HG03439 (cell line): ENCODE data around the gene STIM1.

Experiments used
- ATAC-seq: cut with Tn5 transposase; IDR thresholded peaks from one replicate; pipeline ENCODE4 v1.9.1; 2021; ENCODE audit warnings: mild to moderate bottlenecking, moderate library complexity; ENCODE audit not compliant: unreplicated experiment

STIM1 gene

DNA sequence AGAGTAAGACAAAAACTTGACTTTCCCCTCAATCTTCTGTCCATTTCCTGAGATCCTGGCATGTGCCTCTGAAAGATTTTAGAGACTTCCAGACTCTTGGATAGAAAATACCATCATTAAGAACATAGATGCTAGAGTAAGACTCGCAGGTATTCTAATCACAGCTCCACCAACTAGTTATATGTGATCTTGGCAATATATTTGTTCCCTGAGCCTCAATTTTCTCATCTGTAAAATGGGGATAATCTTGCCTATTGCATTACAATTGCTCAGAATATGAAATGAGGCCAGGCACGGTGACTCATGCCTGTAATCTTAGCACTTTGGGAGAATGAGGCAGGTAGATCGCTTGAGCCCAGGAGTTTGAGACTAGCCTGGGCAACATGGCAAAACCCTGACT lies 25.4 kb upstream of the STIM1 start:
- ATAC-seq, result no peak

DNA sequence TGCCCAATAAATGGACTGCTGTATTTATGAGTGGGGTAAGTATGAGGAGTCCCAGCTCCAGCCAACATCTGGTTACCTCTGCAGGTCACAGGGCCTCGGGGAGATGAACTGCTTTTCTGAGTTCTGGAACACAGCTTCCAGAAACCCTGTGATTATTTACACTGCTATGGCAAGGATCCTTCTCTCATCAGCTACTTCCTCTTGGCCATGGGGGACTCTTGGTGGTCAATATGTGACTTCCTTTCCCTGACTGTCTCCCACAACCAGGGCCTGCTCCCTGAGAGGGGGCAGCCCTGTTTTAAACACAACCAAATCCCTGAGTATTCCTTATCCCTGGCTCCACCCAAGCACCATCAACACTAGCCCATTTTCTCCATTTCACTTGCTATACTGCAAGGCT lies 24.7 kb upstream of the STIM1 start:
- ATAC-seq, result no peak

DNA sequence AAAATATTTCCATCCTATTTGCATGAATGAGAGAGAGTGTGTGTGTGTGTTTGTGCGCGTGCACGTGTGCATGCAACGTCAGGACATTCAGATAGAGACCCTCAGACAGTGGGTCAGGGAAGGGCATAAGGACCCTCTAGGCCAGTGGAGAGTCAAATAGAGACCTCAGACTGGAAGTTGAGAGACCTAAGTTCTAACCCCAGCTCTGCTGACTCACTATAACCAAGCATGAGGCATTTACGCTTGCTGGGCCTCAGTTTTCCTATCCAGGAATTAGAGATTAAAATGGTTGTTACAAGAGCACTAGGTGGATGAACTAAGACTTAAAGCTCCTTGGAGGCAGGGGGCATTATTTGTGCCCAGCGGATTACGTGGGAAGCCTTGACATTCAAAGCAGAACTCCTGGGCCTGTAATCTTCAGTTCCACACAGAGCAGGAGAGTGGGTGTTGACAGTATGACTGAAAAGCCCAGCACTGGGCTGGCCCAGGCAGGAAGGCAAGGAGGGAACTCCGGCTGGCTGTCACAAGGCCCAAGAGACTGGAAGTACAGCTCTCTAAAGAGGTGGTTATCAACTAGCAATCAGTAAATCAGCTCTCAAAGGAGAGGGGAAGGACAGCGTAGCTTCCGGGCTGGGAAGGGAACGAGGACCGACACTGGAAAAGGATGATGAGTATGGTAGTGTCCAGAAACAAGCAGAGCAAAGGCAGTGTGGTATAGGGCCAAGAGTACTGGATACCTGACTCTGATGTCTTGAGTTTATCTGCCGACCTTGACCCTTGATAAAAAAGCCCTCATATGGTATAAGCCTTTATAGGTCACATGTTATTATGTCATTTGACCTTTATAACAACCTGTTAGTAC lies 23.9 kb upstream of the STIM1 start:
- no peak for ATAC-seq

DNA sequence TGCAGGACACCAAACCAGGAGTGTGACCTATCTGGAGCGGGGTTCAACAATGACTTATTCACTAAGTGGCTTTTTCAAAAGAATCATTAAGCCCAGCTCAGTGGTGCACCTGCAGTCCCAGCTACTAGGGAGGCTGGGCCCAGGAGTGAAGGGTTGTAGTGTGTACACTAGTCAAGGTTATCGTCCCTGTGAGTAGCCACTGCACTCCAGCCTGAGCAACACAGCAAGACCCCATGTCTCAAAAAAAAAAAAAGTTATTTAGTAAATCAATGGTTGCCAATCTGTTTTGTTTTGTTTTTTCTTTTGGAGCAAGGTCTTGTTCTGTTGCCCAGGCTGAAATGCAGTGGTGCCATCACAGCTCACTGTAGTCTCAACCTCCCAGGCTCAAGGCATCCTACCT lies 22.6 kb upstream of the STIM1 start:
- ATAC-seq, result no peak

DNA sequence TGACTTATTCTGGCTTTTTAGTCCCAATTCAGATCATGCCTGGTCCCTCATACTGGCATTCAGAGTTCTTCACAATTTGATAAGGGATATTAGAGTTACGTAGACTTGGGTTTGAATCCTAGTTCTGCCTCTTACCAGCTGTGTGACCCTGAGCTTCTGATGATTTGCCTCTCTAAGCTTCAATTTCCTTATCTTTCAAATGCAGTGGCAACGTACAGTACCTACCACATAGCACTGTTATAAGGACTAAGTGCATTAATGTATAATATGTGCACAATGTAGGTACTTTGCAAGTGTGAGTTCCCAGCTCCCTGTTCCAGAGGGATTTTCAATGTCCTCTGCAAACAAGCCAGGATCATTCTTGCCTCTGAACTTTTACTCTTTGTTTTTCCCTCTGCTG lies 22.0 kb upstream of the STIM1 start:
- no peak for ATAC-seq

DNA sequence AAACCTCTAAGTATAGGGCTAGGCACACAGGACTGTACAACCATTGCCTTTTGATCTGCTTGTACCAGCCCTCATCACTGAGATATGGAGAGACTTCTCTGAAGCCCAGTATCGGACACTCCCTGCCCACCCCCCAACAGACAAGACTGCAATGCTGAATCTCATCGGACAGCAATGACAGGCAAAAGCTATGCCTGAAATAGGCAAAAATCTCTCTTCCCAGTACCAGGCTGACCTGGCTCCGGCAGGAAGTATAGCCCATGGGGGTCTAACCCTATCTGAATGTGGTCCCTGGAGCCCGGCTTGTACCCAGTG lies 21.2 kb upstream of the STIM1 start:
- no peak for ATAC-seq

DNA sequence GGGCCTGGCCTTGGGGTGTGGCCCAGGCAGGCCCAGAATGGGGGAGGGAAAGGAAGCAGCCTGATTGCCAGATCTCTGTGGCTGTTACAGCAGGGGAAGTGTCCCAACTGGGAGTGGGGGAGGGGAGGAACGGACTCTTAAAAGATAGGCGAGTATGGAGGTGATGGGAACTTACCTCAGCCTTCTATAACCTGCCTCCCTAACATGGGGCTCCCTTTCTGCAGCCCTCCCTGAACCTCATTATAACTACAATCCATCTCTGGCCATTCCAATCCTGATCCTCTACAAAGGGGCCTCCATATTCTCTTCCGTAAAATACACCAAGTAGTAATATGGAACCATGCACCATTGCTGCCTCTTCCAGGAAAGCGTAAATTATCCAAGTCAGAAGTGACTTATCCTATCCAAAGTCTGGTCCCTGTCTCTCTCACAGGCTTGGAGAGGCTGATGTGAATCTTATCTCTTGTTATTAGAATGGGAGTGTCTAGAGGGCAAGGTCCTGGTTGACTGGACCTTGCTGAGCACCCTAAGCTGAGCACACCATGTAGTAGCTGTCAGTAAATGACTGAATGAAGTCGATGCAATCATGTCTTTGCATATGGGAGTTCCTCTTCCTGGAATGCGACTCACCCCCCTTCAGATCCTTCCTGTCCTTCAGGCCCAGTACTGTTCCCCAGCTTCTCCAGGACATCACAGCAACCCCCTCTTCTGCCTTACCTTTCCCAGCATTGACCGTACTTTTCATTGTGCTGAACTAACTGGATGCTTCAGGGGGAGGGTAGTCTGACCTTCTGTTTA lies 20.6 kb upstream of the STIM1 start:
- ATAC-seq, result no peak

DNA sequence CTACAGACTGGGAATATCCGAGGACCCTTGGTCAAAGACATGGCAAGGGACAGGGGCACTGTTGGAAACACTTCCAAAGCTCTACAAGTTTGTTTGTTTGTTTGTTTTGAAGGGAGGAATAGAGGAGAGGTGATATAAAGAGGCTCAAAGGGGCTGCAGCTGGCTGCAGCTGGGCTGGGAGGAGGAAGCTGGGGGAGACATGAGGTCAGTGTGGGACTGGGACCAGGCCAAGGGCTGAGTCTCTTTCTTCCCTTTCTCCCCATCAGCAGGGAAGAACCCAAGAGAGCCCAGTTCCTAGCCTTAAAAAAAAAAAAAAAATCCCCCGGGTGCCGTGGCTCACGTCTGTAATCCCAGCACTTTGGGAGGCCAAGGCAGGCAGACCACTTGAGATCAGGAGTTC lies 19.7 kb upstream of the STIM1 start:
- no peak for ATAC-seq

DNA sequence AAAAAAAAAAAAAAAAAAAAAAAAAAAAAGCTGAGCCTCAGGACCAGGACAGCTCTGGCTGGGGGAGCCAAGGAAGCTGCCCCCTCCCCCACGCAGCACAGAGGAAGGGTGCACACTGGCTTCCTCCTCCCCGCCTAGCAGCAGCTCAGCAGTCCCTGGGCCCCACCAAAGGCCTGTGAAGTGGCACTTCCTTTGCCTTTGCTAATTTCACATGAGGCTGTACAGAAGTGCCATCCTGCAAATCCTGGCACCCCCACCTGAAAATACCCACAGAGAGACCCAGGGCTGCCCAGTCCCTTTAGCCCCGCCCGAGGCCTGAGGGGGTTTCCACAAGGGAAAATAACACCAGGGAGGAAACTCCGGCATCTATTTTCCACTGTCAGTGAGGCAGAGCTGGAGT lies 18.6 kb upstream of the STIM1 start:
- ATAC-seq, result no peak

DNA sequence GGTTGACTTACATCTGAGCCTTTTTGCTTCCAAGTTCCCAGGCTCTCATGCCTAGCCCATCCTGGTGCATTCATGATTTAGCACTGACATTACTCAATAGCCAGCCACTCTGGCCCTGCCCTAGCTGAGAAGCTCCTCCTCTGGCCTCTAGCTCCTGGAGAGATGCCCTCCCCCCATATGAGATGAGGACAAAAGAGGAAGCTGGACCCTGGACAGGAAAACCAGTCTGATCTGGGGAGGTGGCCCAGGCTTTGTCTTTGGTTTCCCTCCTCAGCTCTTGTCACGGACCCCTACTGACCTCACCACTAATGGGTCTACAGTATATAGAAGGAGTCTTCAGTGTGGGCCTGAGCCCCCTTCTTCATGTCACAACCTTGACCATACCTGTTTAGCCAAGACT lies 17.7 kb upstream of the STIM1 start:
- no peak for ATAC-seq

DNA sequence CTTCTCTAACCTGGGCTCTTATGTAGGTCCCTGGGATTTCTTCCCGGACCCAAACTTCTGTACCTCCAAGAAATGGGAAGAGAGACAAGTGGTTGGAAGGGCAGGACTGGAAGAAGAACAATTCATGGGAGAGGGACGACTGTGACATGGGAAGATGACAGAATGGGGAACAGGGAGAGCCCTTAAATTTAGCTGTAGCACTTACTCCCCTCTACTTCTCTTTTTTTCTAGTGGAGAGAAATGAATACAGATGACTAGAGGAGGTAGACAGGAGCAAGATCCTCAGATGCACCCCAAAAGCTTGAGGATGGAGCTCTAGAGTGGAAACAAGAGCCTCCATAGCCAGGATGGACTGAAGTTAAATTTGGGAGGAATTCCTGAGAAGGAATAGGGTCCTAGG lies 17.0 kb upstream of the STIM1 start:
- ATAC-seq, result no peak

DNA sequence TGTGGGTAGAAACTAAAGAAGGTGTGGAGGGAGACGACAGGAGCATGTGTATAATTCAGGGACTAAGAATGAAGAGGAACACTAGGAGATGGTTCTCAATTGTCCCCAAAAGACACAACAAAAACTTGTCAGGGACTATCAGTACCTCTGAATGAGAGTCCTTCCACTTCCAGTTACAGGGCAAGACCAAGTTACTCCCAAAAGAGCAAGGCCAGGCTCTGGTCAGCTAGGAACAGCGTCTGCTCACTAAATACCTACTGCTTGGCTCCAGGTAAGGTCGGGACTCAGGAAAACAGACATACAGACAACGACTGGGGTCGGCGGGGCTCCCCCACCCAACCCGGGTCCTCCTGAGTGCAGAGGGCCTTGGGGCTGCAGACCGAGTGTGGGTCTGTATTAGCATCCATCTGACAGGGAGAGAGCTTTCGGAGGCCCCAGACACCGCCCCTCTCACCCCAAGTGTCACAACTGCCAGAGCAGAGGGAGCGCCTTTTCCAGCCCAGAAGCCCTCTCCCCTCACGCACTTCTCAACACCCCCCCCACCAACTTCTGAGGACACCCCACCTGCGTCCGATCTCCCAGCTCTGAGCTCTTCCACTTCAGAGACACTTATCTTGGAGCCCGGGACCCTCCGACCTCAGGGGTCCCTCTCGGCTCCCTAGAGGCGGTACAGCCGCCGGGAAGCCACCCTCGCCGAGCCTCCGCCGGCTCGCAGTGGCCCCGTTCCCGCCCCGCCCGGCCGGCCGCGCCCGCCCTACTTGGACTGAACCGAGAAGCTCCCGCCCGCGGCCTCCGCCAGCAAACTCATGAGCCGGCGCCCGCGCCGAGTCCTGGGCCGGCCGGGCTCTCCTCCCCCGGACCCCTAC lies 15.2 kb upstream of the STIM1 start:
- ATAC-seq, result no peak

DNA sequence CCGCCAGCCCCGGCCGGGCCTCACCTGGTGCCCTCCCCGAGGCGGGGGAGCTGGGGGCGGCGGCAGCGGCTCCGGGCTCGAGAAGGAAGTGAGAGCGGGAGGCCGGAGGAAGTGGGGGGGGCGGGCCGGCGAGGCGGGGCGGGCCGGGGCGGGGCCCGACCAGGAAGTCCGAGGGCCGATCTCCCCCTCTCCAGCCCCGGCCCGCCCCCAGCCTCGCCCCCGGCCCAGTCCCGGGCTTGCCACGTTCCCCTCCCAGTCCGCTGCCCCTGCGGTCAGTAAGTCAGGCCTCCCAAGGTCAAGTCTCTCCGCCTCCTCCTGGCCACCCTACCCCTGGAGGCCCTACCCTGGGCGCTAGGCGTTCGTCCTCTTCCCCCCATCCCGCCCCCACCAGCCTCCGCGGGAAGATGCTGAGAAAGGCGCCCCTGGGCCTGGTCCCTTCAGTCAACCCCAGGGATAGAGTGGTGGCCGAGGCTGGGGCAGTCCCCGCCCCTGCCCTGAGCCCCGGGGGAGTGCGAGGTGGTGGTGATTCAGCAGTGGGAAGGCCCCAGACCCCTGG lies 14.5 kb upstream of the STIM1 start, which contains the start of gene RHOG:
Gene RHOG, minus strand, starts transcription at position 90 of the 556 bp plus-strand sequence. CDS start 12,821 bp downstream, outside the sequence.
- ATAC-seq, result peak; percentile 59

DNA sequence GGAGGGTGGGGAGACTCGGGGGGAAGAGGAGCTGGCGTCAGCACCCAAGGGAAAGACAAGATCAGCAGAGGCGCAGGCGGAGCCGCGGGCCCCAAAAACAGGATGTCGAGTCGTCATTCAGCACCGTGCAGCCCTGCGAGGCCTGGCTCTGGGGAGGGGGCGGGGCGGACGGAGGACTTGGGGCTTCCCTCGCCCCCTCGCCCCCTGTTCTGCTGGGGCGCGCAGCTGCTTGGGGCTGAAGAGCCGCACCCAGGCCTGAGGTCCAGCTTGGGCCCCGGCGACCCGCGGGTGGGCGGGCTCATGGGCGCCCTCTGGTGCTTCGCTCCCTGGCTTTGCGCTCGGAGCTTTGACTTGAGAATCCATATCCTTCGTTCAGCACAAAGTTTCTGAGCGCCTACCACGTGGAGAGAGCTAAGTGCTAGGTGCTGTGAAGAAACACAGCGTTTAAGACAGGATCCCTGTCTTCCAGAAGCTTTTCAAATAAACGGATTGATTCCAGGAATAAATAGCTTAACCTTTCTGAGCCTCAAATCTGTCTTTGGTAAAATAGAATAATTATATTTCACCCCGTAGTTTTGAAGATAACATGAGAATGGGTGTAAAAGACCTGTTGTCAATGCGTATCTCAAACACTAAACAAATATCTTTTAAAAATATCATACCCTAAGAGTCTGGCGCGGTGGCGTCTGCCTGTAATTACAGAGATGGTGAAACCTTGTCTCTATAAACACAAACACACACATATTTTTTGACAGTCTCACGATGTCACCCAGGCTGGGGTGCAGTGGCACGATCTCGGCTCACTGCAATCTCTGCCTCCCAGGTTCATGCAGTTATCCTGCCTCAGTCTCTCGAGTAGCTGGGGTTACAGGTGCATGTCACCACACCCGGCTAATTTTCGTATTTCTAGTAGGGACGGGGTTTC lies 13.8 kb upstream of the STIM1 start:
- ATAC-seq, result peak; percentile 59

DNA sequence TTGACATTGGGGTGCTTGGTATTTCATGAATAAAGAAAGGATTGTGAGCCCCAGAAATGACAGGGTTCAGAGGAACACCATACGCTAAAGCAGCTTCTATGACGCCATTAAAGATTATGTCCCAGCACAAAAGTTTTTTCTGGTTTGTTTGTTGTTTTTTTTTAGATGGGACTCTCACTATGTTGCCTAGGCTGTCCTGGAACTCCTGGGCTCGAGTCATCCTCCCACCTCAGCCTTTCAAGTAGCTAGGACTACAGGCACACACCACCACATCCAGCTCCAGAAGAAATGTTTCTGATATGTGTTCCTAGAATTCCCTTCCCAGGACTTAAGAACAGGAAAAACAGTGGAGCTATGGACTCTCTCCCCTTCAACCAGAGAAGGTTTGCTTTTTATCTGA lies 12.1 kb upstream of the STIM1 start:
- no peak for ATAC-seq

DNA sequence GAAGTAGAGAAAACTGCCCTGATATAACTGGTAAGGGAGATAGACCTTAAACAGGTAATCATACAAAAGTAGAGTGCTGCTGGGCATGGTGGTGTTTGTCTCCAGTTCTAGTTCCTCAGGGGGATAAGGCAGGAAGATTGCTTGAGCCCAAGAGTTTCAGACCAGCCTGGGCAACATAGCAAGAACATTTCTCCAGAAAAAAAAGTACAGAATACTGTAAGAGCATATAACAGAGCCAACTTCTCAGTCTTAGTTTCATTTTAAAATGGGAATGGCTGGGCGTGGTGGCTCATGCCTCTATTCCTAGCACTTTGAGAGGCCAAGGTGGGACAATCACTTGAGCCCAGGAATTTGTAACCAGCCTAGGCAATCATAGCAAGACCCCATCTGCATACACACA lies 10.2 kb upstream of the STIM1 start:
- no peak for ATAC-seq

DNA sequence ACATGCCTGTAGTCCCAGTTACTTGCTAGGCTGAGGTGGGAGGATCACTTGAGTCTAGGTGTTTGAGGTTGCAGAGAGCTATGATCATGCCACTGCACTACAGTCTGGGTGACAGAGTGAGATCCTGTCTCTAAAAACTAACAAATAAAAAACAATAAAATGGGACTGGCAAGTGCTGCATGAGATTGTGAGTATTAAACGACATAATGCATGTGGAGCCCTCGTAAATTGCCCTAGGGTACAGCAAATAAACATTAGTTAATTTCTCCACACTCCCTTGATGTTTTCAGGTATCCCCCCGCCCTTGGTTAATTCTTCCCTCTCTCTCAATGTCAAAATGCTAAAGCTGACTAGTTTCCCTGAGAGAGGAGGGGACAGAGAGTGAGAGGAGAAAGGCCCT lies 9.8 kb upstream of the STIM1 start:
- no peak for ATAC-seq

DNA sequence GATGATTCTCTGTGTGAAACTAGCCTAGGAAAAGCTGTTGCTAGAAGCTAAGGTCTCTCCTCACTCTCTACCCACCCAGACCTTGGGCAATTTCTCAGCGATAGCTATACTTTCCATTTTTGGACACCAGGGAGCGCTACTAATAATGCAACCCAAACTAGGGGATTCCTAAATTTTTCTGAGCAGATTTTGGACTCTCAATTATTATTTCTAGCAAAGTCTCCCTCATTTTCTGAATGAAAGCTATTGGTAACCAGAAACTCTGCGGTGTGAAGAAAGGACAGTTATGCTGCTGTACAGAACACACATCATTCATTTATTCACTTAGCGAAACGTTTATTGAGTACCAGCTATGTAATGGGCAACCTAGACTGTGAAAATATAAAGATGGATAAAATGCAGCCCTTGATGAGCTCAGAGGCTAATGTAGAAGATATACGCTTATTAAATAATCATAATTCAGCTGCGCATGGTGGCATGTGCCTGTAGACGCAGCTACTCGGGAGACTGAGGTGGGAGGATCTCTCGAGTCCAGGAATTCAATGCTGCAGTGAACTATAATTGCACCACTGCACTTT lies 6.1 kb upstream of the STIM1 start:
- ATAC-seq, result peak; percentile 46

DNA sequence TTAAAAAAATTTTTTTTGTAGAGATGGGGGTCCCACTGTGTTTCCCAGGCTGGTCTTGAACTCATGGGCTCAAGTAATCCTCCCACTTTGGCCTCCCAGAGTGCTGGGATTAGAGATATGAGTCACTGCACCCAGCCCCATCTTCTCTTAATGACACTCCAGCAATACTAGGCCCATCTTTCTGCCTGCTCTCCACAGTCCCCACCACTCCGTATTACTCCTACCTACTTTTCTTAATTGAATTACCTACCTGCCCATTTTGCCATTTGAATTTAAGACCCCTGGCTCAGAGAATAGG lies 2.0 kb upstream of the STIM1 start:
- ATAC-seq, result no peak
